OCI-LY7 (cell line): Measurements from ENCODE around the gene ETV5.

ENCODE experiments used
- EZH2phosphoT487 ChIP-seq: fragments of 200-600 bp; sonication (generic); IDR thresholded peaks from 2 replicates; pipeline ENCODE4 v1.6.1; 2018; ENCODE audit warnings: low read depth, borderline replicate concordance, mild to moderate bottlenecking, mixed run types, antibody characterized with exemption, low read length, moderate library complexity, mixed read lengths
- TF ChIP-seq, protein P1 (sequence below): fragments of 200-600 bp; sonication (generic); conservative IDR thresholded peaks from 2 replicates; pipeline ENCODE4 v1.5.1; 2014; ENCODE audit warnings: mild to moderate bottlenecking, antibody characterized with exemption, low read length, moderate library complexity, mixed read lengths

DNA sequence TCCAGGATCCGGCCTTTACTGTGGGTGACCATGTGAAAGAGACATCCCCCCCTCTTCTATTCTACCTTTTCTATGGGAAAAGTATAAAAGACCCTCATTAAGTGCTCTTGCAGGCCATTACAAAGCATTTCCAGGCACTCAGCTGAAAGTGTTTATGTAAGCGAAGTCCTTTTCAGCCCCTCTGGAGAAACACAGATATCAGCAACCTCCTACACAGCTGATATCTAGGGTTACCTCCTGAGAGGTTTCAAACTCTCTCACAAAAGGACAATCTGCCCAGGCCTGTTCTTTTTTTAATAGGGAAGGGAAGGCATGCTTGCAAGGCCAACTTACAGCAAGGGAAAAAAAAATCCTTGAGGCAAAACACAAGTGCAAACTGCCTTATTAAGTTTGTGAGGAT, 12.6 kb downstream of the ETV5 start:
- TF ChIP-seq, protein P1, sequence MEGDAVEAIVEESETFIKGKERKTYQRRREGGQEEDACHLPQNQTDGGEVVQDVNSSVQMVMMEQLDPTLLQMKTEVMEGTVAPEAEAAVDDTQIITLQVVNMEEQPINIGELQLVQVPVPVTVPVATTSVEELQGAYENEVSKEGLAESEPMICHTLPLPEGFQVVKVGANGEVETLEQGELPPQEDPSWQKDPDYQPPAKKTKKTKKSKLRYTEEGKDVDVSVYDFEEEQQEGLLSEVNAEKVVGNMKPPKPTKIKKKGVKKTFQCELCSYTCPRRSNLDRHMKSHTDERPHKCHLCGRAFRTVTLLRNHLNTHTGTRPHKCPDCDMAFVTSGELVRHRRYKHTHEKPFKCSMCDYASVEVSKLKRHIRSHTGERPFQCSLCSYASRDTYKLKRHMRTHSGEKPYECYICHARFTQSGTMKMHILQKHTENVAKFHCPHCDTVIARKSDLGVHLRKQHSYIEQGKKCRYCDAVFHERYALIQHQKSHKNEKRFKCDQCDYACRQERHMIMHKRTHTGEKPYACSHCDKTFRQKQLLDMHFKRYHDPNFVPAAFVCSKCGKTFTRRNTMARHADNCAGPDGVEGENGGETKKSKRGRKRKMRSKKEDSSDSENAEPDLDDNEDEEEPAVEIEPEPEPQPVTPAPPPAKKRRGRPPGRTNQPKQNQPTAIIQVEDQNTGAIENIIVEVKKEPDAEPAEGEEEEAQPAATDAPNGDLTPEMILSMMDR, result no peak
- no peak for TF ChIP-seq EZH2phosphoT487
